K562 (cell line): ENCODE results near the gene SLX4IP. TPM values are rescaled to one million over a fixed set of nuclear protein-coding genes. Genes with fewer than 3 reads are reported as not detected.

Experiments used
- ATAC-seq: fragments of 200-7000 bp; cut with Tn5 transposase; 3 replicates; pipeline ENCODE4 v1.9.1; 2020; ENCODE audit warnings: moderate library complexity
- BruUV-seq: library from RNA; stranded (reverse); fragments of 400-500 nt; replicated peaks from 2 replicates; lab custom pipeline; 2021; lab: Mats Ljungman, UMichigan
- CTCF ChIA-PET: fragments of 300-600 bp; formaldehyde crosslinking; extraction: SDS; loops from one replicate; lab custom pipeline; 2021; ENCODE audit warnings: low intra/inter-chr PET ratio; lab: Yijun Ruan, JAX
- POLR2A ChIA-PET: fragments of 300-600, 350-650 bp; sonication (Branson Sonifier 250); formaldehyde crosslinking; extraction: SDS; loops from one replicate; lab custom pipeline; 2021; ENCODE audit warnings: antibody characterized with exemption, inconsistent platforms; lab: Yijun Ruan, JAX
- DNase-seq, 4 experiments: peaks; one replicate each; pipeline versions ENCODE4 v3.0.0 to v3.0.0-alpha.2; 2011 to 2018; ENCODE audit warnings: low spot score in 3 of 4, mixed read lengths in 3 of 4; ENCODE audit errors: extremely low read depth in 1 of 4
- FAIRE-seq: peaks from 2 replicates; lab custom pipeline; 2011; peaks lifted over from hg19 to GRCh38; lab: Jason Lieb, UNC
- H2AFZ ChIP-seq: 2 replicates; pipeline ENCODE4 v1.6.0; 2011; ENCODE audit warnings: low read depth, low read length, control low read depth, inconsistent platforms
- H3K27ac ChIP-seq: fragments of 200-600 bp; 3 replicates; pipeline ENCODE4 v1.8.0; 2011; ENCODE audit warnings: low read depth, mild to moderate bottlenecking, control low read depth, inconsistent platforms, low read length, moderate library complexity, mixed read lengths; ENCODE audit errors: extremely low read depth
- H3K27me3 ChIP-seq, 2 experiments: fragments of 300-600 bp in 1 of 2; 2 replicates in 1 of 2; 3 replicates in 1 of 2; pipeline versions ENCODE4 v1.6.0 to v1.8.0; 2011; ENCODE audit warnings: inconsistent platforms in 2 of 2, low read length in 2 of 2, mild to moderate bottlenecking in 1 of 2, mixed read lengths in 1 of 2, moderate library complexity in 1 of 2; ENCODE audit not compliant: control insufficient read depth in 2 of 2, insufficient read depth in 2 of 2
- H3K36me3 ChIP-seq: fragments of 300-600 bp; 3 replicates; pipeline ENCODE4 v1.8.0; 2011; ENCODE audit warnings: mild to moderate bottlenecking, low read length, inconsistent platforms; ENCODE audit not compliant: control insufficient read depth, insufficient read depth
- H3K4me1 ChIP-seq, 2 experiments: fragments of 200-600 bp in 1 of 2; replicated peaks in 1 of 2; 2 replicates in 1 of 2; 3 replicates in 1 of 2; pipeline versions ENCODE4 v1.5.1 to v1.8.0; 2011; ENCODE audit warnings: inconsistent platforms in 2 of 2, low read length in 2 of 2, mild to moderate bottlenecking in 1 of 2, mixed read lengths in 1 of 2, moderate library complexity in 1 of 2; ENCODE audit not compliant: control insufficient read depth in 2 of 2, insufficient read depth in 2 of 2
- H3K4me2 ChIP-seq: 2 replicates; pipeline ENCODE4 v1.6.1; 2011; ENCODE audit warnings: low read length, control low read depth, inconsistent platforms, mixed read lengths; ENCODE audit not compliant: insufficient read depth
- H3K4me3 ChIP-seq: fragments of 200-600 bp; sonication (generic), shearing (Covaris generic); 2 replicates; pipeline ENCODE4 v1.5.1; 2016; ENCODE audit warnings: control low read depth, inconsistent platforms
- H3K79me2 ChIP-seq: fragments of 200-600 bp; 3 replicates; pipeline ENCODE4 v1.8.0; 2011; ENCODE audit warnings: low read length, inconsistent platforms; ENCODE audit not compliant: control insufficient read depth, insufficient read depth
- H3K9ac ChIP-seq, 2 experiments: 2 replicates each; pipeline versions ENCODE4 v1.6.0 to v1.6.1; 2011; ENCODE audit warnings: low read depth in 2 of 2, low read length in 2 of 2, control low read depth in 1 of 2, inconsistent platforms in 1 of 2, mild to moderate bottlenecking in 1 of 2, mixed read lengths in 1 of 2; ENCODE audit not compliant: insufficient read depth in 1 of 2
- H3K9me1 ChIP-seq: one replicate; pipeline ENCODE4 v1.6.0; 2011; ENCODE audit warnings: inconsistent platforms, mild to moderate bottlenecking, low read length, moderate library complexity; ENCODE audit not compliant: control insufficient read depth, insufficient read depth
- H3K9me3 ChIP-seq: replicated peaks from 2 replicates; pipeline ENCODE4 v1.5.1; 2011; ENCODE audit warnings: low read depth, low read length, inconsistent platforms; ENCODE audit not compliant: control insufficient read depth, insufficient read depth
- H4K20me1 ChIP-seq: replicated peaks from 2 replicates; pipeline ENCODE4 v1.6.1; 2011; ENCODE audit warnings: low read length, inconsistent platforms, mixed read lengths; ENCODE audit not compliant: control insufficient read depth, insufficient read depth
- FOXJ2 ChIP-seq: fragments of 200-800 bp; sonication (Bioruptor generic); IDR thresholded peaks from 2 replicates; pipeline ENCODE4 v1.6.1; 2016; ENCODE audit warnings: missing genetic modification characterization, missing compliant biosample characterization
- FOXJ3 ChIP-seq: sonication (generic); formaldehyde crosslinking; IDR thresholded peaks from 2 replicates; pipeline ENCODE4 v1.4.0; 2020; ENCODE audit warnings: mild to moderate bottlenecking, missing genetic modification reagents
- MAZ ChIP-seq, 2 experiments: fragments of 450-650 bp in 1 of 2; sonication (generic) in 1 of 2; formaldehyde crosslinking; IDR thresholded peaks in 1 of 2; conservative IDR thresholded peaks in 1 of 2; 2 replicates each; pipeline versions ENCODE4 v1.4.0 to v1.5.0; 2020; ENCODE audit warnings: mild to moderate bottlenecking in 1 of 2, missing genetic modification reagents in 1 of 2
- NFYB ChIP-seq: IDR thresholded peaks from 2 replicates; pipeline ENCODE4 v1.6.1; 2011; ENCODE audit warnings: mild to moderate bottlenecking, moderate library complexity; ENCODE audit not compliant: insufficient read length; ENCODE audit errors: extremely low read depth
- SAFB2 ChIP-seq: fragments of 200-400 bp; formaldehyde crosslinking; IDR thresholded peaks from 2 replicates; pipeline ENCODE4 v1.6.1; 2018; ENCODE audit warnings: borderline replicate concordance, low read length, low read depth, moderate library complexity; ENCODE audit not compliant: severe bottlenecking
- U2AF2 ChIP-seq: fragments of 200-400 bp; formaldehyde crosslinking; optimal IDR thresholded peaks from 2 replicates; pipeline ENCODE3; 2017; ENCODE audit warnings: low read depth, mild to moderate bottlenecking, low read length
- ZNF175 ChIP-seq: fragments of 200-800 bp; sonication (Bioruptor generic); IDR thresholded peaks from 2 replicates; pipeline ENCODE4 v1.6.1; 2016; ENCODE audit warnings: low read depth, mild to moderate bottlenecking, missing genetic modification characterization, missing compliant biosample characterization
- ZNF445 ChIP-seq: fragments of 250-450 bp; sonication (Bioruptor Pico); IDR thresholded peaks from 2 replicates; pipeline ENCODE4 v1.4.0; 2020; ENCODE audit warnings: low read depth, mild to moderate bottlenecking, moderate library complexity
- WGBS: fragments of 100-300 bp; shearing (Covaris generic); methylation state at CpG from one replicate; pipeline ENCODE4 v1.1.6; 2016; ENCODE audit warnings: low coverage, mixed read lengths; ENCODE audit not compliant: insufficient coverage; ENCODE audit errors: missing lambda C conversion rate; 5-methylcytosine and 5-hydroxymethylcytosine counted together
- in situ Hi-C: fragments of 300-500 bp; cut with MboI; formaldehyde crosslinking; loops from 4 replicates; pipeline ENCODE4 v1.15.0; 2018; ENCODE audit warnings: inconsistent platforms, mixed read lengths
- intact Hi-C: fragments of 100-400 bp; cut with micrococcal nuclease; formaldehyde crosslinking; loops from 2 replicates; pipeline ENCODE4 v1.14.2; 2022
- polyA plus RNA-seq, 8 experiments: library from polyadenylated mRNA; depleted of rRNA in 4 of 8; stranded (reverse) in 5 of 8; unstranded in 3 of 8; fragments of >200 nt; fragmentation: Nextera tagmentation in 2 of 8; fragmentation: Illumina TruSeq in 1 of 8; extraction: Ambion mirVana in 2 of 8; extraction: Trizol in 1 of 8; gene quantifications; 2 replicates each; pipeline versions ENCODE4 v1.2.1 to v1.2.3, GENCODE V29; 2011 to 2014; ENCODE audit warnings: inconsistent platforms in 1 of 8, missing spikeins in 1 of 8
- total RNA-seq, 7 experiments: library from RNA; depleted of rRNA in 6 of 7; stranded (reverse); fragments of >200 nt in 6 of 7; fragmentation: Illumina TruSeq in 2 of 7; extraction: Trizol in 2 of 7; gene quantifications; 2 replicates each; pipeline versions ENCODE4 v1.2.1 to v1.2.3, GENCODE V29; 2011 to 2021; ENCODE audit warnings: low replicate concordance in 1 of 7

Gene SLX4IP
- total and polyA plus RNA-seq, 9 of the 15 experiments (the other 6 are each of a cell fraction or from before 2014, with no cell fraction given), result 1.5 to 5.9 (median 3.5) TPM

DNA sequence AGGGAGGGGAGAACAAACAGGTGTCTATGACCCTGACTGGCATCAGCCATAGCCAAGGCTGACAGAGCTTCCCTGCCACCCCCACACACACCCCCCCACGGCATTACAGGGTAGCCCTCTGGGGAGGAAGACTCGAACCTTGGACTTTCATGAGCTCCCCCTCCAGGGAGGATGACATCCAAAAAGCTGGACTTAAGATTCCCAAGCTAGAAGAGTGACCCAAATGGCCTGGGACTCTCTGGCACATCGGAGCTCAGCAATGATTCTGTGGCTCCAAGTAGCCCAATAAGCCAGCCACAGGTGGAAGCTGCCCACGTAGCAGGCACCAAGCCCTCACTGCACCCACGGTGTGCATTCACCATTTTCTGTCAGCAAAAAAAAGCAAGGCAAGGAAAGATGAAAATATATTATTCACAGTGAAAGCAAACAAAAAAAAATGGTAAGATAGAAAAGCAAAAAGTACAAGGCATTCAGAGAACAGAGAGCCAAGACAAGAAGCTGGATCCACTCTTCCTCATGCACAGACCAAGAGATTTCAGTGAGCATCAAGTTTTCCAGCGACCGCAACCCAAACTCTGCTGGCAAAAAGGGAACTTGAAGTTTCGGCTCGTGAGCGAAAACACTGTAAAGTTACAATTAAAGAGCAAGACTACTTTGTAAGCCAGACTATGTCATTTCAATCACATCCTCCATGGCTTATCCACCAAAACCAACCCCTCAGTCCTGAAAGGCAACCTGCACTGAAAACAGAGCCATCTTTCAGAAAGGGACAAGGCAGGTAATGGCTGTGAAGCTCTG is 227.8 kb downstream of the SLX4IP start (continued):
- no peak for TF ChIP-seq SAFB2

- Histone ChIP-seq H3K79me2 (no peaks in the 10 kb centered on the region), H3K4me2 (no peak overlapping the region), H3K9ac (no peak overlapping the region), H3K4me1 (no peaks in the 10 kb centered on the region), H3K4me3 (no peak overlapping the region), H3K9me1 (no peaks in the 10 kb centered on the region), H3K36me3 (no peaks in the 10 kb centered on the region), H3K9me3 (no peaks in the 10 kb centered on the region), H2AFZ (no peak overlapping the region), H4K20me1 (no peaks in the 10 kb centered on the region), H3K27me3 (peaks cover 0 to 41% of the 10 kb centered on the region in 2 experiments; a peak in 2 of 5 replicates), H3K27ac (no peak overlapping the region)
- DNase-seq (no peak), ATAC-seq (no peak), FAIRE-seq (no peak)
- in situ Hi-C loops (no loop called here), intact Hi-C loops (no loop called here)
- TF ChIP-seq FOXJ3 (CRISPR knock-in tag) (no peak), ZNF445 (no peak), FOXJ2 (tag) (no peak), ZNF175 (CRISPR knock-in tag) (no peak), MAZ (CRISPR knock-in tag; conservative IDR thresholded peaks at IDR 0.05 in 1 of 2, IDR thresholded peaks at IDR 0.05 in 1 of 2) (no peak), U2AF2 (no peak), NFYB (no peak)
- 4% methylated on average over 3 of the region's 8 CpGs for WGBS
- BruUV-seq, result no TSS peak
- ChIA-PET POLR2A (no interaction called here), CTCF (no interaction called here)
Observed at GRCh38 chr20:10663756-10664155, 228.7 kb downstream of the SLX4IP start.
